Cardiac muscle cell (in vitro differentiated cells and primary cell): Measurements from ENCODE around the gene VPS16. TPM values are rescaled to one million over a fixed set of nuclear protein-coding genes. Genes with fewer than 3 reads are reported as not detected.
"Not testable (repeated sequence)": the region's sequence is repeated elsewhere in the genome, so short reads cannot be mapped to it uniquely, and the experiment has no call there.

Experiments
- DNase-seq, 2 donors: peaks; one replicate each; pipeline versions ENCODE4 v3.0.0 to v3.0.0-alpha.2; 2010 to 2017; ENCODE audit warnings: low read depth in 1 of 2, low spot score in 1 of 2
- H3K27ac ChIP-seq: fragments of 200-600 bp; sonication (generic); 2 replicates; pipeline ENCODE4 v1.5.1; 2016
- H3K27me3 ChIP-seq: fragments of 200-600 bp; sonication (generic); 2 replicates; pipeline ENCODE4 v1.6.0; 2016; ENCODE audit warnings: control low read depth
- H3K36me3 ChIP-seq: fragments of 200-600 bp; sonication (generic); 2 replicates; pipeline ENCODE4 v1.5.1; 2016; ENCODE audit warnings: control low read depth
- H3K4me1 ChIP-seq: fragments of 200-600 bp; sonication (generic); 2 replicates; pipeline ENCODE4 v1.8.1; 2017; ENCODE audit warnings: low read depth, mild to moderate bottlenecking, mixed run types
- H3K4me3 ChIP-seq: fragments of 200-600 bp; sonication (generic); 2 replicates; pipeline ENCODE4 v1.5.1; 2016; ENCODE audit warnings: mild to moderate bottlenecking
- H3K9me3 ChIP-seq: fragments of 200-600 bp; sonication (generic); 2 replicates; pipeline ENCODE4 v1.5.1; 2017; ENCODE audit warnings: low read depth, mild to moderate bottlenecking, control low read depth
- CTCF ChIP-seq: IDR thresholded peaks from 2 replicates; pipeline ENCODE4 v1.5.1; 2012; ENCODE audit warnings: low read depth, mild to moderate bottlenecking, low read length
- polyA plus RNA-seq: library from polyadenylated mRNA; unstranded; fragments of >200 nt; fragmentation: Nextera tagmentation; extraction: Ambion mirVana; gene quantifications from 2 replicates; pipeline ENCODE4 v1.2.1, GENCODE V29; 2016
- total RNA-seq: library from RNA; depleted of rRNA; stranded (reverse); fragments of >200 nt; gene quantifications from 2 replicates; pipeline ENCODE4 v1.2.3, GENCODE V29; 2016

The VPS16 gene
- total and polyA plus RNA-seq, 2 experiments from 2014 or later, result 44.5 to 49.1 TPM

GRCh38 chr20:2805689-2806350, 34.7 kb upstream of the VPS16 start:
- no peak for TF ChIP-seq CTCF
- peaks cover 88% of the 10 kb centered on the region for H3K27me3 ChIP-seq
- no peak overlapping the region for H3K27ac ChIP-seq
- no peak overlapping the region for H3K4me3 ChIP-seq
- DNase-seq, result peak in 1 of 2 donors; percentile 52
- H3K4me1 ChIP-seq, result no peaks in the 10 kb centered on the region
- no peaks in the 10 kb centered on the region for H3K36me3 ChIP-seq
- no peaks in the 10 kb centered on the region for H3K9me3 ChIP-seq

GRCh38 chr20:2806351-2806701, 34.2 kb upstream of the VPS16 start:
- Histone ChIP-seq H3K36me3 (no peaks in the 10 kb centered on the region), H3K4me3 (no peak overlapping the region), H3K4me1 (no peaks in the 10 kb centered on the region), H3K27me3 (peaks cover 83% of the 10 kb centered on the region), H3K27ac (no peak overlapping the region), H3K9me3 (no peaks in the 10 kb centered on the region)
- TF ChIP-seq CTCF, result no peak
- DNase-seq, result no peak

GRCh38 chr20:2807019-2807418, 33.5 kb upstream of the VPS16 start:
- H3K36me3 ChIP-seq, result no peaks in the 10 kb centered on the region
- no peaks in the 10 kb centered on the region for H3K4me1 ChIP-seq
- TF ChIP-seq CTCF, result no peak
- DNase-seq, result no peak
- H3K27ac ChIP-seq, result no peak overlapping the region
- no peak overlapping the region for H3K4me3 ChIP-seq
- H3K9me3 ChIP-seq, result no peaks in the 10 kb centered on the region
- H3K27me3 ChIP-seq, result peaks cover 76% of the 10 kb centered on the region

GRCh38 chr20:2807929-2808328, 32.6 kb upstream of the VPS16 start:
- H3K4me1 ChIP-seq, H3K27ac ChIP-seq, H3K9me3 ChIP-seq, DNase-seq, H3K36me3 ChIP-seq, H3K4me3 ChIP-seq: not testable (repeated sequence)
- H3K27me3 ChIP-seq, result peaks cover 67% of the 10 kb centered on the region

GRCh38 chr20:2809690-2810089, 30.9 kb upstream of the VPS16 start:
- no peak overlapping the region for H3K27ac ChIP-seq
- no peak for TF ChIP-seq CTCF
- DNase-seq, result no peak
- no peaks in the 10 kb centered on the region for H3K36me3 ChIP-seq
- H3K4me3 ChIP-seq, result no peak overlapping the region
- H3K27me3 ChIP-seq, result peaks cover 49% of the 10 kb centered on the region
- H3K4me1 ChIP-seq, result no peaks in the 10 kb centered on the region
- no peaks in the 10 kb centered on the region for H3K9me3 ChIP-seq

- no peak for DNase-seq
- no peaks in the 10 kb centered on the region for H3K4me1 ChIP-seq
- no peak overlapping the region for H3K4me3 ChIP-seq
- H3K27me3 ChIP-seq, result peaks cover 24% of the 10 kb centered on the region
- H3K36me3 ChIP-seq, result no peaks in the 10 kb centered on the region
- TF ChIP-seq CTCF, result no peak
- H3K27ac ChIP-seq, result no peak overlapping the region
- no peaks in the 10 kb centered on the region for H3K9me3 ChIP-seq
These were observed 28.4 kb upstream of the VPS16 start for GRCh38 chr20:2812189-2812588.
